ENCODE measurements around the gene ANKS6. TPM values are rescaled to one million over a fixed set of nuclear protein-coding genes. Genes with fewer than 3 reads are reported as not detected.

The ANKS6 gene
- total and polyA plus RNA-seq, 10 of the 15 experiments (the other 5 are each of a cell fraction or from before 2014, with no cell fraction given): 2.0 to 16.2 (median 6.1) TPM

DNA sequence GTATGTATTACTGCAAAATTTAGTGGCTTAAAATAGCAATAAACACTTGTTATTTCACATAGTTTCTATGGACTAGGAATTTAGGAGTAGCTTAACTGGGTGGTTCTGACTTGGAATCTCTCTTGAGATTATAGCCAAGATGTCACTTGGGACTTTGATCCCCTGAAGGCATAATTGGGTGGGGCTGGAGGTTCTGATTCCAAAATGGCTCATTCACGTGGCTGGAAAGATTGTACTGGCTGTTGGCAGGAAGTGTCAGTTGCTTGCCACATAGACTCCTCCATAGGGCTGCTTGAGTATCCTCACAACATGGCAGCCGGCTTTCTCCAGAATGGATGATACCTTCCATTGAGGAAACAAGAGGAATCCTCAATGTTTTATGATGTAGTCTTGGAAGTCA lies 22.4 kb upstream of the ANKS6 start (continued):
- no peak for TF ChIP-seq ZBTB4 (CRISPR knock-in tag; IDR thresholded peaks at IDR 0.05)

DNA sequence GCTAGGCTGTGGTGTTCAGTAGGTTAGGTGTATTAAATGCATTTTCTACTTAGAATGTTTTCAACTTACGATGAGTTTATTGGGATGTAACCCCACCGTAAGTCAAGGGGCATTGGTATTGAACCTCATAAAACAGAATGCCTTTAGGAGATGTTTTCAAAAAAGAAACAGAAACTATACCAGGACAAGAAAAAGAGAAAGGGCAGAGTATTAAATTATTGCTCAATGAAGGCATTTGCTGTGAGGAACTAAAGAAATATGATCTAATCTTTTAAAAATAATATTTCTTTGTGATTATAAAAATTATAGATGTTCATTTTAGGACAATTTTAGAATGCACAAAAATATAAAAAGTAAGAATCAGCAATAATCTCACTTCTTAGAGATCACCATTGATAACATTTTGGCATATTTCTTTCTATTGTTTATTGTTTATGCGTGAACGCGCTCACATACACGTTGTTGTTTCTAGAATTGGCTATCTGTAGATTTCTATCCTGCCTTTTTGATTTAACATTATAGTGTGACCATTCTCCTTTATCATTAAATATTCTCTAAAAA lies 19.1 kb upstream of the ANKS6 start:
- Histone ChIP-seq H3K79me2 (ENCODE audit: control insufficient read depth, insufficient read depth, low read length) (no peaks in the 10 kb centered on the region), H3K9ac (ENCODE audit: control insufficient read depth, insufficient read depth, low read length) (no peak overlapping the region), H3K27ac (ENCODE audit: control insufficient read depth, insufficient read depth) (no peak overlapping the region), H3K9me3 (replicated peaks; ENCODE audit: control insufficient read depth, insufficient read depth, low read length) (no peaks in the 10 kb centered on the region), H3K4me3 (no peak overlapping the region), H3K27me3 (replicated peaks in 1 of 2; ENCODE audit: control insufficient read depth in 2 of 2, insufficient read depth in 2 of 2, low read length in 1 of 2) (no peaks in the 10 kb centered on the region), H3K4me1 (ENCODE audit: control insufficient read depth, insufficient read depth, low read length) (no peaks in the 10 kb centered on the region), H4K20me1 (ENCODE audit: control insufficient read depth, insufficient read depth) (no peaks in the 10 kb centered on the region), H3K4me2 (ENCODE audit: control insufficient read depth, insufficient read depth) (no peak overlapping the region), H2AFZ (ENCODE audit: control insufficient read depth, low read depth, low read length) (no peak overlapping the region), H3K36me3 (ENCODE audit: control insufficient read depth in 2 of 2, insufficient read depth in 2 of 2, low read length in 1 of 2) (no peaks in the 10 kb centered on the region)
- DNase-seq (ENCODE audit: low read depth, low spot score) (no peak), FAIRE-seq (no peak), ATAC-seq (no peak)
- ChIA-PET CTCF (interaction anchor here (0.8 kb wide), 1 partner anchor 24 kb away, joined by 3 read pairs; no protein-coding TSS in a partner anchor), RAD21 (ENCODE audit: unreplicated experiment) (no interaction called here), SMC1A (ENCODE audit: uncharacterized antibody, unreplicated experiment) (no interaction called here), POLR2A (no interaction called here)
- WGBS (ENCODE audit: insufficient coverage, insufficient replicate concordance, low lambda C conversion rate, missing lambda C conversion rate): 67% methylated on average over 6 of the region's 6 CpGs
- intact Hi-C loops (cut with micrococcal nuclease; ENCODE audit: unreplicated experiment): no loop called here
- BruUV-seq (replicated peaks): no TSS peak
- in situ Hi-C loops (cut with MboI): no loop called here
- TF ChIP-seq, protein P1, sequence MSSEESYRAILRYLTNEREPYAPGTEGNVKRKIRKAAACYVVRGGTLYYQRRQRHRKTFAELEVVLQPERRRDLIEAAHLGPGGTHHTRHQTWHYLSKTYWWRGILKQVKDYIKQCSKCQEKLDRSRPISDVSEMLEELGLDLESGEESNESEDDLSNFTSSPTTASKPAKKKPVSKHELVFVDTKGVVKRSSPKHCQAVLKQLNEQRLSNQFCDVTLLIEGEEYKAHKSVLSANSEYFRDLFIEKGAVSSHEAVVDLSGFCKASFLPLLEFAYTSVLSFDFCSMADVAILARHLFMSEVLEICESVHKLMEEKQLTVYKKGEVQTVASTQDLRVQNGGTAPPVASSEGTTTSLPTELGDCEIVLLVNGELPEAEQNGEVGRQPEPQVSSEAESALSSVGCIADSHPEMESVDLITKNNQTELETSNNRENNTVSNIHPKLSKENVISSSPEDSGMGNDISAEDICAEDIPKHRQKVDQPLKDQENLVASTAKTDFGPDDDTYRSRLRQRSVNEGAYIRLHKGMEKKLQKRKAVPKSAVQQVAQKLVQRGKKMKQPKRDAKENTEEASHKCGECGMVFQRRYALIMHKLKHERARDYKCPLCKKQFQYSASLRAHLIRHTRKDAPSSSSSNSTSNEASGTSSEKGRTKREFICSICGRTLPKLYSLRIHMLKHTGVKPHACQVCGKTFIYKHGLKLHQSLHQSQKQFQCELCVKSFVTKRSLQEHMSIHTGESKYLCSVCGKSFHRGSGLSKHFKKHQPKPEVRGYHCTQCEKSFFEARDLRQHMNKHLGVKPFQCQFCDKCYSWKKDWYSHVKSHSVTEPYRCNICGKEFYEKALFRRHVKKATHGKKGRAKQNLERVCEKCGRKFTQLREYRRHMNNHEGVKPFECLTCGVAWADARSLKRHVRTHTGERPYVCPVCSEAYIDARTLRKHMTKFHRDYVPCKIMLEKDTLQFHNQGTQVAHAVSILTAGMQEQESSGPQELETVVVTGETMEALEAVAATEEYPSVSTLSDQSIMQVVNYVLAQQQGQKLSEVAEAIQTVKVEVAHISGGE (CRISPR knock-in tag; IDR thresholded peaks at IDR 0.05): no peak
- TF ChIP-seq USF1 (IDR thresholded peaks at IDR 0.05; ENCODE audit: borderline replicate concordance, extremely low read length, insufficient read depth, low read depth, low read length) (no peak), MTA2 (IDR thresholded peaks at IDR 0.05; ENCODE audit: low read depth) (no peak), MEF2A (IDR thresholded peaks at IDR 0.05; ENCODE audit: insufficient read depth, low read depth, low read length) (no peak), EGR1 (IDR thresholded peaks at IDR 0.05; ENCODE audit: borderline replicate concordance in 1 of 2, low read depth in 2 of 2, low read length in 2 of 2) (no peak), STAT3 (IDR thresholded peaks at IDR 0.05; ENCODE audit: low read depth, low read length) (no peak)
